ENCODE data around the gene KRTAP10-3. TPM values are rescaled to one million over a fixed set of nuclear protein-coding genes. Genes with fewer than 3 reads are reported as not detected.

KRTAP10-3 gene
- total RNA-seq, result not detected in 2 replicates

DNA sequence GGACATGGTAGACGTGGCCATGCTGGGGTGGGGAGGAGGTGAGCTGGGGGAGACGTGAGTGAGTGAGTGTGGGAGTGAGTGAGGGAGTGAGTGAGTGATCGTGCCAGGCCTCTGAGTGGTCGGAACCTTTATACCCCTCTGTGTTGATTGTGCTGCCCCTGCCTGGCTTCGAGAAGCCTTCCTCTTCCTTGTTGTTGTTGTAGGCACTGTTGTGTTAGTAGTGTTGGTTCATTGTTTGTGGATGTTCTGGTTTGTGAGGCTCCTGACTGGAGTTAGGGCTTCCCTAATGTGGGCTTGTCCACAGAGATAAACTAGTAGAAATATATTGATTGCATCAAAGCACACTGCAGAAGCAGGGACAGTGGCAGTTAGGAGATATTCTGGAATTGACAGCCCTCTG lies at the start of gene KRTAP10-3:
Gene KRTAP10-3, minus strand, starts transcription at position 101 of the 400 bp plus-strand sequence. Its CDS starts 80 bp downstream, at position 21.

DNA sequence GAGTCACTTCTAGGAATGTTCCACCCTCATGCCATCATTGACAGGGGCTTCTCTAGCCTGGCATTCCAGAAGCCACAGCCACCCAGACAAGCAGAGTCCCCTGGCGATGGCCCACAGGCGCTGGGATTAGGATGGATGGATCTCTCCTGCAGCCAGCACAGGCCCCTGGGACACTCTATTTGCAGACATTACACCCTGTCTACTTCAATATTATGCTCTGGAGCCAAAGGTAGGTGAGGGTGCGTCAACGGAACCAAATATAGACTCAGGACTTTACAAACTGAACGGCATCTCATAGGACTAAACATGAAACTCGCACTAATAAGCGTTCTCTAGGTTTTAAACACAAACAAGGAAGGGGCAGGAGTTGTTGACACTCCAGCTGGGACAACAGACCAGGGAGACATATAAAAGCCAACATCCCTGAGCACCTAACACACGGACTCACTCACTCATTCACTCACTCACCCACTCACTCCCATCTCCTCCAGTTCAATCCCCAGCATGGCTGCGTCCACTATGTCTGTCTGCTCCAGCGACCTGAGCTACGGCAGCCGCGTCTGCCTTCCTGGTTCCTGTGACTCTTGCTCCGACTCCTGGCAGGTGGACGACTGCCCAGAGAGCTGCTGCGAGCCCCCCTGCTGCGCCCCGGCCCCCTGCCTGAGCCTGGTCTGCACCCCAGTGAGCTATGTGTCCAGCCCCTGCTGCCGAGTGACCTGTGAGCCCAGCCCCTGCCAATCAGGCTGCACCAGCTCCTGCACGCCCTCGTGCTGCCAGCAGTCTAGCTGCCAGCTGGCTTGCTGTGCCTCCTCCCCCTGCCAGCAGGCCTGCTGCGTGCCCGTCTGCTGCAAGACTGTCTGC lies 41.8 kb upstream of the KRTAP10-3 start, which contains the start of gene KRTAP10-7:
Gene KRTAP10-7, plus strand, starts transcription at position 480 of the 861 bp plus-strand sequence. Its CDS starts 25 bp downstream, at position 505.

DNA sequence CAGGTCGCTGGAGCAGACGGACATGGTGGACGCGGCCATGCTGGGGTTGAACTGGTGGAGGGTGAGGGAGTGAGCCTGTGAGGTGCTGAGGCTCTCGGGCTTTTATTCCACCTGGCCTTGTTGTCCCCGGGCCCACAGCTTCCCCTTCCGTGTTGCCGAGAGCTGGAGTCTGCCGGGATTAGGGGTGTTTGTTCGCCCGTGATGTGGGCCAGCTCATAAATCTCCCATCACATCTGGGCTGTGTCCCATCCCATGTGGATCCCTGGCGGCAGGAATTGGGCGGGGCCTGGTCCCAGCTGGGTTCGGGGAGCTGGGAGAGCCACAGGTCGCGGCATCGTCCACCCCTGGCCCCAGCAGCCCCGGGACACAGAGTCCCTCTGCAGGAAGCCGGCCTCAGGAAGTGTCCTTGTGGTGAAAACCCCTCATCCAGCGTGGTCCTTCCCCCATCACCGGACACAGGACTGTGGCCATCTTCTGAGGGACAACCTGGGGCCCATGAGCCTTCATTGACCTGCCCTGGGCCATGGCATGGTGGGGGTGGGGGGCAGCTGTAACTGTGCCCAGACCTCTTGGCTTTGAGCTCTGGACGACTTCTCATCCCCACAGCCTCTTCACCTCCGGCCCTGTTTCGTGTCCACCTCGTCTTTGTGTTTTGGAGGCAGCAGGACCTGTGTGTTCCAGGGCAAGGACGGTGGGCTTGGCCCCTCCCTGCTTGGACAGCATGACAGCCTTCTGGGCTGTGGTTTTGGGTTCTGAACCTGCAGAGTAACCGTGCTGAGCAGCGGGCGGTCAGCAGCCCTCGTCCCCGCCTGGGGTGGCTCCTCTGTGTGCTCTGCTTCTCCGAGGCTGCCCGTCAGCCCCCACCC lies 34.1 kb upstream of the KRTAP10-3 start, which contains the start of gene KRTAP10-6:
Gene KRTAP10-6, minus strand, starts transcription at position 60 of the 866 bp plus-strand sequence. Its CDS starts 21 bp downstream, at position 39.

GRCh38 chr21:44580231-44580821 lies 21.7 kb upstream of the KRTAP10-3 start, which contains the start of gene KRTAP10-5:
Gene KRTAP10-5, minus strand, starts transcription at chr21:44580604. Its CDS starts 26 bp downstream, at chr21:44580578.

GRCh38 chr21:44573630-44574456 lies 15.2 kb upstream of the KRTAP10-3 start, which contains the start of gene KRTAP10-4:
Gene KRTAP10-4, plus strand, starts transcription at chr21:44573729. Its CDS starts 30 bp downstream, at chr21:44573759.

DNA sequence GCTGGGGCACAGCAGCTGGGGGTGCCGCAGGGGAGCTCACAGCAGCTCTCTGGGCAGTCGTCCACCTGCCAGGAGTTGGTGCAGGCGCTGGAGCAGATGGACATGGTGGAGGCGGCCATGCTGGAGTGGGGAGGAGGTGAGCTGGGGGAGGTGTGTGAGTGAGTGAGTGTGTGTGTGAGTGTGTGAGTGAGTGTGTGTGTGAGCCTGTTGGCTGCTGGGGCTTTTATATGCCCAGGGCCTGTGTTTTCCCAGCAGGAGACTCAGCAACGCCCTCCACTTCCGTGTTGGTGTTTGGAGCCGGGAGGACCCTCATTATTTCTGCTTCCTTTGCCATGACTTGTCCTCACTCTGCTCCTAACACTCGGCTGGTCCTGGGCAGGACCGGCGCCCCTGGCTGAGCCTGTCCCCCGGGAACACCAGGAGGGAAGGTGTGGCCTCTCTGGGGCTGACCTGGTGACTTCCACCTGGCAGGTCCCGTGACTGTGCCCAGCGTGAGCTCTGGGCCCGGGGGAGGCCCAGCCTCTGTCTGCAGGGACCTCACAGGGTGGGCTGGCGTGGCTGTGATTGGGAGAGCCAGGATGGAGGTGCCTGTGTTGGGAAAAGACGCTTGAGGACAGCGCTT lies 7.1 kb downstream of the KRTAP10-3 start, which contains the start of gene KRTAP10-2:
Gene KRTAP10-2, minus strand, starts transcription at position 166 of the 622 bp plus-strand sequence. Its CDS starts 47 bp downstream, at position 119.

DNA sequence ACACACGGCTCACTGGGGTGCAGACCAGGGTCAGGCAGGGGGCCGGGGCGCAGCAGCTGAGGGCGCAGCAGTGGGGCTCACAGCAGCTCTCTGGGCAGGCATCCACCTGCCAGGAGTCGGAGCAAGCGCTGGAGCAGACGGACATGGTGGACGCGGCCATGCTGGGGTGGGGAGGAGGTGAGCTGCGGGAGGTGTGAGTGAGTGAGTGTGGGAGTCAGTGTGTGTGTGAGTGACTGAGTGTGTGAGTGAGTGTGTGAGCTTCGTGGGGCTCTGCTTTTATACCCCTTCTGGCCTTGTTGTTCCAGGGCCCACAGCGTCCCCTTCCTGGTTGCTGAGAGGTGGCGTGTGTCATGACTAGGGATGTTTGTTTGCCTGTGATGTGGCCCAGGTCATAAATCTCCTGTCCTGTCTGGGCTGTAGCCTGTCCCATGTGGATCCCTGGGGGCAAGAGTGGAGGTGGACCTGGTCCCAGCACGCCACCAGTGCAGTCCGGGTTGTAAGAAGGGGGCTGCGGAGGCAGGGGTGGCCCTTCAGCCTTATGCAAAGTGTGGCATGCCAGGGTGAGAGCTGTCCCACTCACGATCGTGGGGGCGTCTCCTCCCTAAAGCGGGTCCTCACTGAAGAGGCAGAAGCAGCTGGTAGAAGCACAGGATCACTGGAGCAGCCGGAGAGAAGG lies 18.5 kb downstream of the KRTAP10-3 start, which contains the start of gene KRTAP10-1:
Gene KRTAP10-1, minus strand, starts transcription at position 205 of the 676 bp plus-strand sequence. Its CDS starts 45 bp downstream, at position 160.

Other genes with a start within 250 kb of the KRTAP10-3 start
- 20.1 and 23.9 TPM in 2 replicates for gene CFAP410, start 219.4 kb downstream of the KRTAP10-3 start, total RNA-seq
- under 0.01 TPM in 1 of 2 replicates, not detected in the other for gene TRPM2, start 205.2 kb downstream of the KRTAP10-3 start, total RNA-seq
- 1.3 and 1.5 TPM in 2 replicates for gene LRRC3, start 103.3 kb downstream of the KRTAP10-3 start, total RNA-seq
- not detected in 2 replicates for gene KRTAP10-1, start 18.6 kb downstream of the KRTAP10-3 start, total RNA-seq
- not detected in 2 replicates for gene KRTAP10-2, start 7.3 kb downstream of the KRTAP10-3 start, total RNA-seq
- not detected in 2 replicates for gene KRTAP10-4, start 14.9 kb upstream of the KRTAP10-3 start, total RNA-seq
- gene KRTAP10-5, start 21.8 kb upstream of the KRTAP10-3 start, total RNA-seq, result not detected in 2 replicates
- gene KRTAP10-6, start 33.7 kb upstream of the KRTAP10-3 start, total RNA-seq, result not detected in 2 replicates
- gene KRTAP10-7, start 41.8 kb upstream of the KRTAP10-3 start, total RNA-seq, result not detected in 2 replicates
- not detected in 2 replicates for gene KRTAP10-8, start 53.3 kb upstream of the KRTAP10-3 start, total RNA-seq
- gene KRTAP10-9, start 68.3 kb upstream of the KRTAP10-3 start, total RNA-seq, result not detected in 2 replicates
- not detected in 2 replicates for gene KRTAP10-10, start 78.6 kb upstream of the KRTAP10-3 start, total RNA-seq
- not detected in 2 replicates for gene KRTAP10-11, start 87.6 kb upstream of the KRTAP10-3 start, total RNA-seq
- gene KRTAP12-4, start 95.9 kb upstream of the KRTAP10-3 start, total RNA-seq, result not detected in 2 replicates
- not detected in 2 replicates for gene KRTAP12-3, start 99.1 kb upstream of the KRTAP10-3 start, total RNA-seq
- not detected in 2 replicates for gene KRTAP12-2, start 108.1 kb upstream of the KRTAP10-3 start, total RNA-seq
- gene KRTAP12-1, start 123.4 kb upstream of the KRTAP10-3 start, total RNA-seq, result not detected in 2 replicates
- not detected in 2 replicates for gene KRTAP10-12, start 138.4 kb upstream of the KRTAP10-3 start, total RNA-seq
- gene TSPEAR, start 152.8 kb upstream of the KRTAP10-3 start, total RNA-seq, result not detected in 2 replicates
- gene UBE2G2, start 243.0 kb upstream of the KRTAP10-3 start, total RNA-seq, result 76.5 and 82.9 TPM in 2 replicates